H9 (cell line): ENCODE data around the gene CPA2. TPM values are rescaled to one million over a fixed set of nuclear protein-coding genes. Genes with fewer than 3 reads are reported as not detected.

Experiments
- DNase-seq: peaks from one replicate; pipeline ENCODE4 v3.0.0-alpha.2; 2017
- H2AFZ ChIP-seq: one replicate; pipeline ENCODE4 v1.6.1; 2013; ENCODE audit warnings: mild to moderate bottlenecking, low read length, control low read depth, moderate library complexity
- H2AK5ac ChIP-seq: 2 replicates; pipeline ENCODE4 v1.6.1; 2013; ENCODE audit warnings: low read length, control low read depth, mixed read lengths; ENCODE audit not compliant: insufficient read length
- H2BK120ac ChIP-seq: one replicate; pipeline ENCODE4 v1.6.1; 2013; ENCODE audit warnings: low read depth, mild to moderate bottlenecking, low read length, control low read depth, inconsistent platforms; ENCODE audit not compliant: poor library complexity, severe bottlenecking
- H2BK12ac ChIP-seq: 2 replicates; pipeline ENCODE4 v1.6.1; 2013; ENCODE audit warnings: low read length, control low read depth, mixed read lengths, low read depth; ENCODE audit not compliant: insufficient read length
- H2BK15ac ChIP-seq: 2 replicates; pipeline ENCODE4 v1.6.1; 2013; ENCODE audit warnings: low read depth, low read length, control low read depth
- H2BK20ac ChIP-seq: one replicate; pipeline ENCODE4 v1.6.1; 2013; ENCODE audit warnings: low read depth, mild to moderate bottlenecking, low read length, control low read depth, inconsistent platforms; ENCODE audit not compliant: poor library complexity, severe bottlenecking
- H2BK5ac ChIP-seq: 2 replicates; pipeline ENCODE4 v1.6.1; 2013; ENCODE audit warnings: low read length, control low read depth, mixed read lengths; ENCODE audit not compliant: insufficient read length
- H3K14ac ChIP-seq: 2 replicates; pipeline ENCODE4 v1.6.1; 2013; ENCODE audit warnings: low read length, control low read depth; ENCODE audit not compliant: insufficient read depth
- H3K18ac ChIP-seq: 2 replicates; pipeline ENCODE4 v1.6.1; 2013; ENCODE audit warnings: low read depth, mild to moderate bottlenecking, mixed read lengths, low read length, control low read depth; ENCODE audit not compliant: insufficient read length
- H3K23ac ChIP-seq: 2 replicates; pipeline ENCODE4 v1.6.1; 2013; ENCODE audit warnings: low read length, control low read depth, mixed read lengths, low read depth; ENCODE audit not compliant: insufficient read length
- H3K23me2 ChIP-seq: 2 replicates; pipeline ENCODE4 v1.6.1; 2013; ENCODE audit warnings: low read depth, mild to moderate bottlenecking, mixed read lengths, low read length, control low read depth; ENCODE audit not compliant: insufficient read length, poor library complexity, severe bottlenecking
- H3K27ac ChIP-seq: 2 replicates; pipeline ENCODE4 v1.5.1; 2013; ENCODE audit warnings: low read length, control low read depth, mixed read lengths, low read depth; ENCODE audit not compliant: insufficient read length
- H3K27me3 ChIP-seq: 2 replicates; pipeline ENCODE4 v1.6.1; 2013; ENCODE audit warnings: low read length, control low read depth, inconsistent platforms; ENCODE audit not compliant: insufficient read depth
- H3K4ac ChIP-seq: 2 replicates; pipeline ENCODE4 v1.6.1; 2013; ENCODE audit warnings: low read depth, mild to moderate bottlenecking, control low read depth, inconsistent platforms, low read length, moderate library complexity
- H3K4me1 ChIP-seq: 2 replicates; pipeline ENCODE4 v1.6.1; 2013; ENCODE audit warnings: low read length, control low read depth, inconsistent platforms; ENCODE audit not compliant: insufficient read depth
- H3K4me2 ChIP-seq: 2 replicates; pipeline ENCODE4 v1.6.1; 2013; ENCODE audit warnings: low read length, control low read depth, mixed read lengths; ENCODE audit not compliant: insufficient read length, insufficient read depth
- H3K56ac ChIP-seq: 2 replicates; pipeline ENCODE4 v1.6.1; 2013; ENCODE audit warnings: low read depth, mild to moderate bottlenecking, mixed read lengths, low read length, control low read depth; ENCODE audit not compliant: insufficient read length
- H3K79me1 ChIP-seq: 2 replicates; pipeline ENCODE4 v1.6.1; 2013; ENCODE audit warnings: low read depth, mild to moderate bottlenecking, moderate library complexity, low read length, control low read depth, inconsistent platforms; ENCODE audit not compliant: insufficient read depth, poor library complexity, severe bottlenecking
- H3K79me2 ChIP-seq: 2 replicates; pipeline ENCODE4 v1.6.1; 2013; ENCODE audit warnings: low read length, control low read depth, inconsistent platforms; ENCODE audit not compliant: insufficient read depth
- H3K9ac ChIP-seq: 2 replicates; pipeline ENCODE4 v1.6.1; 2013; ENCODE audit warnings: low read length, control low read depth, mixed read lengths; ENCODE audit not compliant: insufficient read length; ENCODE audit errors: extremely low read depth
- H3K9me3 ChIP-seq: one replicate; pipeline ENCODE4 v1.6.1; 2013; ENCODE audit warnings: low read depth, low read length, inconsistent platforms; ENCODE audit not compliant: control insufficient read depth
- H3T11ph ChIP-seq: one replicate; pipeline ENCODE4 v1.6.1; 2013; ENCODE audit warnings: mild to moderate bottlenecking, low read length, control low read depth, inconsistent platforms
- H4K20me1 ChIP-seq: one replicate; pipeline ENCODE4 v1.6.1; 2013; ENCODE audit not compliant: control insufficient read depth, insufficient read length, insufficient read depth
- H4K5ac ChIP-seq: 2 replicates; pipeline ENCODE4 v1.6.1; 2013; ENCODE audit warnings: low read depth, mild to moderate bottlenecking, mixed read lengths, low read length, control low read depth; ENCODE audit not compliant: insufficient read length
- H4K8ac ChIP-seq: replicated peaks from 2 replicates; pipeline ENCODE4 v1.6.1; 2013; ENCODE audit warnings: low read length, control low read depth, mixed read lengths, low read depth; ENCODE audit not compliant: insufficient read length
- H4K91ac ChIP-seq: 2 replicates; pipeline ENCODE4 v1.6.1; 2013; ENCODE audit warnings: low read depth, mild to moderate bottlenecking, moderate library complexity, mixed read lengths, low read length, control low read depth; ENCODE audit not compliant: insufficient read length
- H3K27ac Mint-ChIP-seq, 3 experiments: 2 replicates in 2 of 3; 3 replicates in 1 of 3; pipeline ENCODE4 v1.8.0; 2020 to 2021; ENCODE audit warnings: mixed read lengths in 3 of 3, mild to moderate bottlenecking in 1 of 3, moderate library complexity in 1 of 3
- H3K27me3 Mint-ChIP-seq: 2 replicates; pipeline ENCODE4 v1.8.0; 2021; ENCODE audit warnings: low read depth, mild to moderate bottlenecking, moderate library complexity, mixed read lengths
- H3K36me3 Mint-ChIP-seq, 3 experiments: 2 replicates in 2 of 3; 3 replicates in 1 of 3; pipeline ENCODE4 v1.8.0; 2020 to 2021; ENCODE audit warnings: low read depth in 3 of 3, mixed read lengths in 3 of 3; ENCODE audit not compliant: insufficient read depth in 1 of 3
- H3K4me1 Mint-ChIP-seq, 2 experiments: 2 replicates each; pipeline ENCODE4 v1.8.0; 2020; ENCODE audit warnings: mixed read lengths in 2 of 2
- H3K4me3 Mint-ChIP-seq, 2 experiments: 2 replicates in 1 of 2; 3 replicates in 1 of 2; pipeline ENCODE4 v1.8.0; 2020 to 2021; ENCODE audit warnings: mild to moderate bottlenecking in 2 of 2, mixed read lengths in 2 of 2, moderate library complexity in 1 of 2
- H3K9me3 Mint-ChIP-seq, 2 experiments: 2 replicates in 1 of 2; 3 replicates in 1 of 2; pipeline ENCODE4 v1.8.0; 2020; ENCODE audit warnings: mild to moderate bottlenecking in 2 of 2, mixed read lengths in 2 of 2, moderate library complexity in 1 of 2
- CTCF ChIP-seq: fragments of 200-600 bp; sonication (generic); conservative IDR thresholded peaks from 3 replicates; pipeline ENCODE4 v1.8.0; 2021; ENCODE audit warnings: antibody characterized with exemption, mild to moderate bottlenecking
- total RNA-seq: library from RNA; stranded (reverse); gene quantifications from 2 replicates; pipeline ENCODE4 v1.2.1, GENCODE V29; 2021

The CPA2 gene
- total RNA-seq, 1 experiment from 2014 or later, result not detected

GRCh38 chr7:130302649-130303048 is 36.0 kb downstream of the CPA2 start:
- no peak overlapping the region for H2AK5ac ChIP-seq
- DNase-seq, result no peak
- no peak overlapping the region for H2BK120ac ChIP-seq
- H3K9ac ChIP-seq, result no peak overlapping the region
- Mint-ChIP-seq H3K4me3 (no peak overlapping the region), H3K4me1 (no peaks in the 10 kb centered on the region), H3K27me3 (peaks cover 1% of the 10 kb centered on the region; the same call in 1 of the 2 replicates), H3K9me3 (no peaks in the 10 kb centered on the region), H3K27ac (no peak overlapping the region), H3K36me3 (no peaks in the 10 kb centered on the region)
- no peak overlapping the region for H4K5ac ChIP-seq
- H3K23ac ChIP-seq, result no peak overlapping the region
- no peak overlapping the region for H3K14ac ChIP-seq
- H2BK5ac ChIP-seq, result no peak overlapping the region
- H3K4me2 ChIP-seq, result no peak overlapping the region
- no peak overlapping the region for H3T11ph ChIP-seq
- no peaks in the 10 kb centered on the region for H3K23me2 ChIP-seq
- no peak overlapping the region for H2AFZ ChIP-seq
- TF ChIP-seq CTCF, result no peak
- no peaks in the 10 kb centered on the region for H3K79me1 ChIP-seq
- H4K8ac ChIP-seq, result no peak overlapping the region
- no peaks in the 10 kb centered on the region for H3K9me3 ChIP-seq
- H3K4me1 ChIP-seq, result no peaks in the 10 kb centered on the region
- no peak overlapping the region for H4K91ac ChIP-seq
- no peak overlapping the region for H3K4ac ChIP-seq
- no peak overlapping the region for H2BK20ac ChIP-seq
- no peak overlapping the region for H2BK15ac ChIP-seq
- no peak overlapping the region for H2BK12ac ChIP-seq
- H3K79me2 ChIP-seq, result no peaks in the 10 kb centered on the region
- H3K27me3 ChIP-seq, result no peaks in the 10 kb centered on the region
- H3K27ac ChIP-seq, result no peak overlapping the region
- no peak overlapping the region for H3K18ac ChIP-seq
- H4K20me1 ChIP-seq, result no peaks in the 10 kb centered on the region
- no peak overlapping the region for H3K56ac ChIP-seq
